Activated CD8-positive, alpha-beta T cell treated with anti-CD3 and anti-CD28 coated beads, Interleukin-2, amount 10 ng/mL, durations not matched to agents 7 days and 5 days (primary cell): ENCODE results near the gene TANC1. TPM values are rescaled to one million over a fixed set of nuclear protein-coding genes. Genes with fewer than 3 reads are reported as not detected.

Source experiments
- ATAC-seq: fragments of 150-1000 bp; cut with Tn5 transposase; one replicate; pipeline ENCODE4 v1.10.0; 2021; ENCODE audit warnings: moderate library complexity
- CTCF ChIA-PET: fragments of 350-600 bp; sonication (Branson Sonifier 250); formaldehyde crosslinking; loops from one replicate; lab custom pipeline; 2021; ENCODE audit warnings: antibody characterized with exemption; lab: Charles Lee
- POLR2A ChIA-PET: fragments of 350-600 bp; sonication (Branson Sonifier 250); formaldehyde crosslinking; loops from one replicate; lab custom pipeline; 2021; ENCODE audit warnings: antibody characterized with exemption; lab: Charles Lee
- DNase-seq: peaks from one replicate; pipeline ENCODE4 v3.0.0-alpha.2; 2020
- H3K27ac Mint-ChIP-seq: one replicate; pipeline ENCODE4 v1.8.0; 2021; ENCODE audit warnings: mild to moderate bottlenecking, mixed read lengths
- H3K27me3 Mint-ChIP-seq: one replicate; pipeline ENCODE4 v1.8.0; 2021; ENCODE audit warnings: low read depth, mixed read lengths
- H3K36me3 Mint-ChIP-seq: one replicate; pipeline ENCODE4 v1.8.0; 2021; ENCODE audit warnings: low read depth, mixed read lengths
- H3K4me1 Mint-ChIP-seq: one replicate; pipeline ENCODE4 v1.8.0; 2021; ENCODE audit warnings: low read depth, mixed read lengths
- H3K4me3 Mint-ChIP-seq: one replicate; pipeline ENCODE4 v1.8.0; 2021; ENCODE audit warnings: mild to moderate bottlenecking, mixed read lengths
- H3K9me3 Mint-ChIP-seq: one replicate; pipeline ENCODE4 v1.8.0; 2022; ENCODE audit warnings: mixed read lengths; ENCODE audit not compliant: insufficient read depth
- total RNA-seq, 2 experiments: library from RNA; stranded (reverse); gene quantifications; one replicate each; pipeline ENCODE4 v1.2.3, GENCODE V29; 2021

The TANC1 gene
- total RNA-seq, 2 experiments from 2014 or later = 0.37 to 0.55 TPM

DNA sequence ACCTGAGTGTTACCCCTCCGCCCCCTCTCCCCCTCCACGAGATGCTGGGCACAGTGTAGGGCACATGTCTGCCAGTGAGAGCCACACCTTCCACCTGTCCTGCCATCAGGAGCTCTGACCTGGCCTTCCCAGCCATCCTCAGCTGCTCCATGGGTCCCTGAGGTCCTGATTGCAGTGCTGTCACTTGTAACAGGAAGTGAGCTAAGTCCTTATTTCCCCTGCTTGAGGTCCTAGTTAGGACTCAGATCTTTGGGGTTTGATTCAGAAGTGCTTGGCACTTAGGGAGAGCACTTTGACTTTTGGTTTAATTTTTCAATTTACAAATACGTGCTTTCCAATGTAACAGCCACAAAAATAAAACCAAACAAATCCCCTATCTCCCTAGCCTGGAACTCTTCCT, 192.5 kb downstream of the TANC1 start:
- Mint-ChIP-seq H3K4me3 (no peak overlapping the region), H3K36me3 (no peaks in the 10 kb centered on the region), H3K4me1 (peaks cover 12% of the 10 kb centered on the region), H3K27me3 (no peaks in the 10 kb centered on the region), H3K9me3 (no peaks in the 10 kb centered on the region), H3K27ac (no peak overlapping the region)
- ChIA-PET POLR2A (no interaction called here), CTCF (interaction anchor here (2.7 kb wide), 1 partner anchor 13 kb away, joined by 8 read pairs; no protein-coding TSS in a partner anchor)
- DNase-seq (no peak), ATAC-seq (no peak)

DNA sequence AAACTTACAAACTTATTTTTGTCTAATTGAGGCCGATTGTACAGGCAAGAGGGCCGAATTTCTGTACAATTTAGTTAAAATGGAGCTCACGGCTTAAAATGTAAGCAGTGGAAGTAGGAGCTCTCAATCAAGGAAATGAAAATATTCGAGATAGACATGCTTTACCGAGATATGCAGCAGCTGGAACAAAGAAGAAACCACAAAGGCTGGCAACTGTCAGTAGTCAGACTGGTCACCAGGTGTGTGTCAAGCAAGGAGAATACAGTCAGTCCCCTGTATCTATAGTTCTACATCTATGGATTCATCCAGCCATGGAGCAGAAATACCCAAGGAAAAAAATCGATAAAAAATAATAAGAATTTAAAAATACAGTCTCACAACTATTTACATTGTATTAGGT, 195.5 kb downstream of the TANC1 start:
- Mint-ChIP-seq H3K4me3 (no peak overlapping the region), H3K9me3 (no peaks in the 10 kb centered on the region), H3K27ac (no peak overlapping the region), H3K27me3 (no peaks in the 10 kb centered on the region), H3K4me1 (peaks cover 8% of the 10 kb centered on the region), H3K36me3 (no peaks in the 10 kb centered on the region)
- ChIA-PET CTCF (interaction anchor here (0.6 to 2.9 kb wide), 2 partner anchors 45 to 187 kb away, joined by 3 to 12 read pairs; no protein-coding TSS in a partner anchor), POLR2A (no interaction called here)
- no peak for ATAC-seq
- DNase-seq = no peak

GRCh38 chr2:159164457-159164911, 196.0 kb downstream of the TANC1 start:
- ATAC-seq (no peak), DNase-seq (no peak)
- H3K4me1 Mint-ChIP-seq = peaks cover 8% of the 10 kb centered on the region
- H3K9me3 Mint-ChIP-seq = no peaks in the 10 kb centered on the region
- POLR2A ChIA-PET = no interaction called here
- H3K36me3 Mint-ChIP-seq = no peaks in the 10 kb centered on the region
- CTCF ChIA-PET = interaction anchor here (2.9 kb wide), 1 partner anchor 46 kb away, joined by 12 read pairs; no protein-coding TSS in a partner anchor
- no peak overlapping the region for H3K27ac Mint-ChIP-seq
- no peaks in the 10 kb centered on the region for H3K27me3 Mint-ChIP-seq
- no peak overlapping the region for H3K4me3 Mint-ChIP-seq

DNA sequence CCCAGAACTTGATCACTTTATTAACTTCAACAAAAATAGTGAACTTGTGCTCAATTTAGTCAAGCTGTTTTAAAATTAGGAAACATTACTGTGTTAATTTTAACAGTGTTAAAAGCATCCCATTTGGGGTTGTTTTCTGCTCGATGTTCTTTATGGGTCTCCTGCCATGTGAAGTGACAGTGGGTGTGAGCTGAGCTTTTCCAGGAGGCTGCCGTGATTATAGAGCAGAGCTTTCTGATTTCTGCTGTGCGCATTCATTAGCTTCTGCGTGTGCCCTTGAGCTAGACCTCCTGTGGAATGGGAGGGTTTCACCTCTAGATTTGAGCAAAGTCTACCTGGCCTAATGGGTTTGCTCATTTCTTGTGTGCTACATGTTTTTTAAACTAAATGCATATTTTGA, 196.6 kb downstream of the TANC1 start:
- Mint-ChIP-seq H3K4me1 (peaks cover 8% of the 10 kb centered on the region), H3K4me3 (no peak overlapping the region), H3K36me3 (no peaks in the 10 kb centered on the region), H3K27ac (no peak overlapping the region), H3K9me3 (no peaks in the 10 kb centered on the region), H3K27me3 (no peaks in the 10 kb centered on the region)
- no peak for ATAC-seq
- POLR2A ChIA-PET = interaction anchor here (0.6 kb wide), 1 partner anchor 25 kb away, joined by 7 read pairs; no protein-coding TSS in a partner anchor
- no peak for DNase-seq
- CTCF ChIA-PET = no interaction called here

DNA sequence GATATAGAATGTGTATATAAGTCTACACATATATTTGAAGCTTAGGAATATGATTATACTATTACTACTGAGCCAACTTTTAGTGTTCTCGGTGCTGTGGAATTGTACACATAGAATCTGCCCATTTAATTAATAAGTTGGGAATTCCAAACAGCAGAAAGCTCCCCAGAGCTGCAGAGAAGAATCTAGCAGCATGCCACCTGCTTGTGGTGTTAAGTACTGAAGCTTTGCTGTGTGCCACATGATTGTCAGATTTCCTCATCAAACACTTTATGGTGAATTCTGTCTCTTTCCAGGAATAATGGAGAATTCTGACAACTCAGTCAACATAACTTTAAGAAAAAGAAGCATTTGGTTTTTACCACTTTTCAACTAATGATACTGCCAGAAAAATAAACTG, 200.3 kb downstream of the TANC1 start:
- Mint-ChIP-seq H3K36me3 (no peaks in the 10 kb centered on the region), H3K27me3 (no peaks in the 10 kb centered on the region), H3K4me3 (no peak overlapping the region), H3K4me1 (no peaks in the 10 kb centered on the region), H3K9me3 (no peaks in the 10 kb centered on the region), H3K27ac (no peak overlapping the region)
- ChIA-PET CTCF (interaction anchor here (1.1 kb wide), 1 partner anchor 10 kb away, joined by 3 read pairs; no protein-coding TSS in a partner anchor), POLR2A (interaction anchor here (0.5 kb wide), 1 partner anchor 1751 kb away, joined by 3 read pairs; no protein-coding TSS in a partner anchor)
- ATAC-seq (no peak), DNase-seq (no peak)

- Mint-ChIP-seq H3K4me1 (no peaks in the 10 kb centered on the region), H3K9me3 (no peaks in the 10 kb centered on the region), H3K27me3 (no peaks in the 10 kb centered on the region), H3K36me3 (no peaks in the 10 kb centered on the region), H3K27ac (no peak overlapping the region), H3K4me3 (no peak overlapping the region)
- DNase-seq = no peak
- CTCF ChIA-PET = interaction anchor here (1.1 kb wide), 1 partner anchor 11 kb away, joined by 3 read pairs; no protein-coding TSS in a partner anchor
- ATAC-seq = no peak
- POLR2A ChIA-PET = interaction anchor here (0.5 kb wide), 1 partner anchor 1751 kb away, joined by 3 read pairs; no protein-coding TSS in a partner anchor
Measured at GRCh38 chr2:159169187-159169586, 200.7 kb downstream of the TANC1 start.

DNA sequence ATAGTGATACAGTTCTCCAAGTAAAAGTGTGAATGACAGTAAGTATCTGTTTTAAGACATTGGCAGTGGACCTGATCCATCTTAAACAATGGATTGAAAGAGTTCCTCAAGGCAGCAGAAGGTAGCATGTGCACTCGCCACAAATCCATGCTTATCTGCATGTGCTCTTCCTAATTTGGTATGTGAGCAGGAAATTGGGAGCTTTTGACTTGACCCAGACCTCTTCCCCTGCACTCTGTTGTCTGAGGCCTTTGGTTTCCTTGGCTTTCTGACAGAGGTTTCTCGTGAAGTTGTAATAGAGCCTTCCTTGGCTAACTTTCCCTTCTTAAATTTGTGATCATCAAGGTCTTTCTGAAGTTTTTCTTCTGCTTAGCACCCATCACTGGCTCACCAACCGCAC, 204.0 kb downstream of the TANC1 start:
- H3K4me3 Mint-ChIP-seq = no peak overlapping the region
- no peaks in the 10 kb centered on the region for H3K4me1 Mint-ChIP-seq
- CTCF ChIA-PET = no interaction called here
- no peaks in the 10 kb centered on the region for H3K9me3 Mint-ChIP-seq
- H3K27me3 Mint-ChIP-seq = no peaks in the 10 kb centered on the region
- POLR2A ChIA-PET = no interaction called here
- no peaks in the 10 kb centered on the region for H3K36me3 Mint-ChIP-seq
- no peak for DNase-seq
- H3K27ac Mint-ChIP-seq = no peak overlapping the region
- no peak for ATAC-seq

DNA sequence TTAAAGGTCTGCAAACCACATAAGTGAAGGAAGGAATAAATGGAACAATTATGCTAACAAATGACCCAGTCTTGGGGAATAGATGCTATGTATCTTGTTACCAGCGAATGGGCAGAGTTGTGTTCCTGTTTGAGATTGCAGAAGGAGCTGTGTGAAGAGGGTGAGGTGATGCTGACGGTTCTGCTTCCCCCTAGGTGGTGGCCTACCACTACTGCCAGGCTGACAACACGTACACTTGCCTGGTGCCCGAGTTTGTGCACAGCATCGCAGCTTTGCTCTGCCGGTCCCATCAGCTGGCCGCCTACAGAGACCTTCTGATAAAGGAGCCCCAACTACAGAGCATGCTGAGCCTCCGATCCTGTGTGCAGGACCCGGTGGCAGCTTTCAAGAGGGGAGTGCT, 206.3 kb downstream of the TANC1 start:
- DNase-seq (no peak), ATAC-seq (no peak)
- ChIA-PET POLR2A (no interaction called here), CTCF (no interaction called here)
- Mint-ChIP-seq H3K27ac (no peak overlapping the region), H3K27me3 (no peaks in the 10 kb centered on the region), H3K9me3 (no peaks in the 10 kb centered on the region), H3K4me1 (no peaks in the 10 kb centered on the region), H3K36me3 (no peaks in the 10 kb centered on the region), H3K4me3 (no peak overlapping the region)

DNA sequence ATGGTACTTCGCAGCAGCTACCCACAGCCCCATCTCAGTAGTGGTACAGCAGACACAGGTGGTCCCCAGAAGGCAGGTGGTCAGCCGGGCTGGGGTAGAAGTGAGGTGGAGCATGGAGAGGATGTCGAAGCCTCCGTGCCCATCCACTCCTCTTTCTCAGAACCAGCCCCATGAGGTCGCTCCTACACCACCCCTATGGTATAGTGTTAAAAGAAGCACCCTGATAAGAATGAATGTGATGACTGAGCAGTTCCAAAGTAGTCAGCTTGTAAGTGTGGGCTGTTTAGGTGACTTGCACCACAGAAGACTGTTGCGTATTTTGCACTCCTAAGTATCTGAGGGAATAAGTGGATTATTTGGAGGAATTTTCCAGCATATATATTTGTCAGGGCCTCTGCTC, 206.7 kb downstream of the TANC1 start:
- ATAC-seq (no peak), DNase-seq (no peak)
- ChIA-PET CTCF (no interaction called here), POLR2A (no interaction called here)
- Mint-ChIP-seq H3K27me3 (no peaks in the 10 kb centered on the region), H3K27ac (no peak overlapping the region), H3K4me3 (no peak overlapping the region), H3K9me3 (no peaks in the 10 kb centered on the region), H3K36me3 (no peaks in the 10 kb centered on the region), H3K4me1 (no peaks in the 10 kb centered on the region)

DNA sequence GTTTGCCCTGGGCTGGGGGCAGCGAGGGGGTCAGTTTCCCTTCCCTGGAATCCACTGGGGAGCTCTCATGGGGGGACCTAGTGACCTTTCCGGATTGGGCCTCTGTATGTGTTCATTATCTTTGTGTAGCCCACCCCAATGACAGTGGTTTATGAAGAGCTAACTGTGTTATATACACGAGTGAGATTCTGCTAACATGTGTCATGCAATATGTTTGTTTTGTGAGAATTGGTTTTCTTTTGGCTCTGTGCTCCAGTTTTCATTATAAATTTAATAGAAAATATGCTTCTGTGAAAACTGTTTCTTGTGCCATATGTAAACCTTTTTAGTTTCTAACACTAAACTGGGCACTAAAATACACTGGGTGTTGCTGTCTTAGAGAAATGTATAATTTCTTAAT, 207.5 kb downstream of the TANC1 start:
- H3K27ac Mint-ChIP-seq = no peak overlapping the region
- ATAC-seq (no peak), DNase-seq (no peak)
- no peaks in the 10 kb centered on the region for H3K36me3 Mint-ChIP-seq
- no peaks in the 10 kb centered on the region for H3K4me1 Mint-ChIP-seq
- POLR2A ChIA-PET = no interaction called here
- no peaks in the 10 kb centered on the region for H3K9me3 Mint-ChIP-seq
- no peak overlapping the region for H3K4me3 Mint-ChIP-seq
- CTCF ChIA-PET = no interaction called here
- no peaks in the 10 kb centered on the region for H3K27me3 Mint-ChIP-seq

GRCh38 chr2:159176555-159176954, 208.1 kb downstream of the TANC1 start:
- Mint-ChIP-seq H3K27me3 (no peaks in the 10 kb centered on the region), H3K4me3 (no peak overlapping the region), H3K9me3 (no peaks in the 10 kb centered on the region), H3K4me1 (no peaks in the 10 kb centered on the region), H3K36me3 (no peaks in the 10 kb centered on the region), H3K27ac (no peak overlapping the region)
- DNase-seq (no peak), ATAC-seq (no peak)
- ChIA-PET CTCF (no interaction called here), POLR2A (no interaction called here)

DNA sequence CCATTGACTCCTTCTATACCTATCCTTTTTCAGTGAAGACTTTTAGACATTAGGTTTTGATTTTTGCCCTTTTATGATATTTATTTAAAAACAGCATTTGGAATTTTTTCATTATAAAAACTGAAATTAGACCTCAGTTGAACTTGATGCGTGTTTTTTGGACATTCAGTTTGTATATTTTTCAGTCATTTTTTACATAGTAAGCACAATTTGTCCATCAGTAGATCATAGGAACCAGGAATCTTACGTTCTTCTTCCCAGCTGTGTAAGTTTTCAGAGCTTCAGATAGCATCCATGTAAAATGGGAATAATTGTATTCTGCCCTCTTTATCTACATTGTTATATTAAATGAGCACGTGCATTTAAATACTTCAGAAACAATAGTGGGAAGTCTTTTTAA, 208.9 kb downstream of the TANC1 start:
- H3K9me3 Mint-ChIP-seq = no peaks in the 10 kb centered on the region
- CTCF ChIA-PET = no interaction called here
- no peaks in the 10 kb centered on the region for H3K36me3 Mint-ChIP-seq
- H3K27ac Mint-ChIP-seq = no peak overlapping the region
- POLR2A ChIA-PET = no interaction called here
- ATAC-seq (no peak), DNase-seq (no peak)
- H3K4me3 Mint-ChIP-seq = no peak overlapping the region
- no peaks in the 10 kb centered on the region for H3K4me1 Mint-ChIP-seq
- H3K27me3 Mint-ChIP-seq = no peaks in the 10 kb centered on the region

GRCh38 chr2:159177957-159178356, 209.5 kb downstream of the TANC1 start:
- CTCF ChIA-PET = no interaction called here
- ATAC-seq (peak; percentile 23), DNase-seq (no peak)
- no peaks in the 10 kb centered on the region for H3K27me3 Mint-ChIP-seq
- no peak overlapping the region for H3K27ac Mint-ChIP-seq
- no peaks in the 10 kb centered on the region for H3K9me3 Mint-ChIP-seq
- no peaks in the 10 kb centered on the region for H3K4me1 Mint-ChIP-seq
- POLR2A ChIA-PET = no interaction called here
- H3K36me3 Mint-ChIP-seq = no peaks in the 10 kb centered on the region
- H3K4me3 Mint-ChIP-seq = no peak overlapping the region
